SU-DHL-6 (cell line): Measurements from ENCODE around the gene MBP.
A peak's percentile ranks its signal among the peaks of the same experiment; 100 is the strongest.

Experiments
- H2AFZ ChIP-seq: fragments of 200-600 bp; sonication (generic); 2 replicates; pipeline ENCODE4 v1.6.1; 2014; ENCODE audit warnings: low read depth, mild to moderate bottlenecking, moderate library complexity, mixed read lengths, antibody characterized with exemption, low read length; ENCODE audit not compliant: severe bottlenecking
- H3F3A ChIP-seq: fragments of 200-600 bp; shearing (Covaris generic); 2 replicates; pipeline ENCODE4 v1.6.0; 2016; ENCODE audit warnings: antibody characterized with exemption, mild to moderate bottlenecking; ENCODE audit not compliant: insufficient read depth
- H3K27ac ChIP-seq: fragments of 200-600 bp; sonication (generic); 2 replicates; pipeline ENCODE4 v1.5.1; 2016; ENCODE audit warnings: low read depth, mild to moderate bottlenecking, low read length, moderate library complexity, mixed read lengths
- H3K27me3 ChIP-seq: fragments of 200-600 bp; sonication (generic), shearing (Covaris generic); 2 replicates; pipeline ENCODE4 v1.6.0; 2014; ENCODE audit warnings: mild to moderate bottlenecking, low read length
- H3K36me3 ChIP-seq: fragments of 200-600 bp; sonication (generic); 2 replicates; pipeline ENCODE4 v1.6.1; 2014; ENCODE audit warnings: mild to moderate bottlenecking, low read length, mixed read lengths
- H3K4me2 ChIP-seq: fragments of 300-600, 200-600 bp; shearing (Covaris generic), sonication (generic); 2 replicates; pipeline ENCODE4 v1.6.0; 2014; ENCODE audit warnings: low read length, low read depth, mild to moderate bottlenecking; ENCODE audit not compliant: poor library complexity, severe bottlenecking
- H3K4me3 ChIP-seq: fragments of 200-600 bp; sonication (generic); 2 replicates; pipeline ENCODE4 v1.5.1; 2014; ENCODE audit warnings: antibody characterized with exemption, low read length, mild to moderate bottlenecking, mixed read lengths; ENCODE audit not compliant: insufficient read depth, poor library complexity, severe bottlenecking
- H3K79me2 ChIP-seq: fragments of 200-600 bp; sonication (generic); 2 replicates; pipeline ENCODE4 v1.6.1; 2014; ENCODE audit warnings: mild to moderate bottlenecking, low read length, moderate library complexity; ENCODE audit not compliant: insufficient read depth
- H3K9ac ChIP-seq: fragments of 200-600 bp; sonication (generic); 2 replicates; pipeline ENCODE4 v1.7.0; 2014; ENCODE audit warnings: mild to moderate bottlenecking, low read length
- H3K9me2 ChIP-seq: fragments of 200-600 bp; sonication (generic); replicated peaks from 2 replicates; pipeline ENCODE4 v1.6.1; 2014; ENCODE audit warnings: low read length; ENCODE audit not compliant: insufficient read depth
- H3K9me3 ChIP-seq: fragments of 200-600 bp; sonication (generic); 2 replicates; pipeline ENCODE4 v1.6.1; 2014; ENCODE audit warnings: low read length, mixed read lengths; ENCODE audit not compliant: insufficient read depth
- H4K20me1 ChIP-seq: fragments of 200-600 bp; sonication (generic); 2 replicates; pipeline ENCODE4 v1.6.1; 2014; ENCODE audit warnings: low read depth, mild to moderate bottlenecking, antibody characterized with exemption, low read length, moderate library complexity, mixed read lengths
- EZH2phosphoT487 ChIP-seq: fragments of 200-600 bp; sonication (generic), shearing (Covaris generic); conservative IDR thresholded peaks from 2 replicates; pipeline ENCODE4 v1.6.1; 2018; ENCODE audit warnings: mild to moderate bottlenecking, antibody characterized with exemption, low read length, moderate library complexity, mixed read lengths
- TF ChIP-seq, protein P1 (sequence below): fragments of 200-600 bp; sonication (generic); IDR thresholded peaks from one replicate; pipeline ENCODE4 v1.5.1; 2017; ENCODE audit warnings: antibody characterized with exemption, mild to moderate bottlenecking, low read length, moderate library complexity; ENCODE audit not compliant: insufficient read depth, poor library complexity, severe bottlenecking

Gene MBP

DNA sequence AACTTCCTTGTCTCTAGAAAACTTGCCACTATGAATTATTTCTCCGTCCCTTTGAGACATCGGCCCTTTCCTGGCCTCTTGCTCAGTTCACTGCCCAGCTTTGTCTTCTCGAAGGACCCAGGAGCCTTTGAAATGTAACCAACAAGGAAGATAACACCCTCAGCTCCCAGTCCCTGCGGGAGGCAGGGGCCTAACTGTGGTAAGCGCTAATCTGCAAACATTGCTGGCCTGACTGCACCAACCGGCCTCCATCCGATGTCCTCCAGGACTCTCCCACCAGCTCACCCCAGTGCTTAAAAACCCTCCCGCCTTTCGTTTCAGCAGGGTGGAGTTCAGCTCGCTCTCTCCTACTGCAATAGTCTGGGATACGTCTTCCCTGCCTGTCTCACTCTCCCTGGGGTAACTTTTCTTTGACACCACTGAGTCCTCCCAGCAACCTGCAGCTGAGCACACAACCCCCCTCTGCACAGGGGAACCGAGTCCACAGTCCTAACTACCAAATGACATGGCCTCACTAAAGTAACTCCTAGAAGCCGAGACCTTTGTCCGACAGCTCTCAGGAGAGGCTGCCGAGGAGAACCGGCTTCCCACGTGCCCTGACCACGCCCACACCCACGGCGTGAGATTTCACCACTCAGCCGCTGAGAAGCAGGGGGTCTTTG, 76.1 kb downstream of the MBP start:
- Histone ChIP-seq H3K4me3 (no peak overlapping the region), H3F3A (peaks cover 68% of the 10 kb centered on the region), H3K27ac (peak overlapping the region; percentile 97), H3K36me3 (peaks cover 7% of the 10 kb centered on the region), H3K9me3 (no peaks in the 10 kb centered on the region), H3K9me2 (no peaks in the 10 kb centered on the region), H4K20me1 (no peaks in the 10 kb centered on the region), H3K9ac (peak overlapping the region; percentile 61), H3K27me3 (no peaks in the 10 kb centered on the region), H2AFZ (no peak overlapping the region), H3K79me2 (peaks cover 23% of the 10 kb centered on the region; the same call in 1 of the 2 replicates), H3K4me2 (peak overlapping the region; percentile 78)
- TF ChIP-seq, protein P1, sequence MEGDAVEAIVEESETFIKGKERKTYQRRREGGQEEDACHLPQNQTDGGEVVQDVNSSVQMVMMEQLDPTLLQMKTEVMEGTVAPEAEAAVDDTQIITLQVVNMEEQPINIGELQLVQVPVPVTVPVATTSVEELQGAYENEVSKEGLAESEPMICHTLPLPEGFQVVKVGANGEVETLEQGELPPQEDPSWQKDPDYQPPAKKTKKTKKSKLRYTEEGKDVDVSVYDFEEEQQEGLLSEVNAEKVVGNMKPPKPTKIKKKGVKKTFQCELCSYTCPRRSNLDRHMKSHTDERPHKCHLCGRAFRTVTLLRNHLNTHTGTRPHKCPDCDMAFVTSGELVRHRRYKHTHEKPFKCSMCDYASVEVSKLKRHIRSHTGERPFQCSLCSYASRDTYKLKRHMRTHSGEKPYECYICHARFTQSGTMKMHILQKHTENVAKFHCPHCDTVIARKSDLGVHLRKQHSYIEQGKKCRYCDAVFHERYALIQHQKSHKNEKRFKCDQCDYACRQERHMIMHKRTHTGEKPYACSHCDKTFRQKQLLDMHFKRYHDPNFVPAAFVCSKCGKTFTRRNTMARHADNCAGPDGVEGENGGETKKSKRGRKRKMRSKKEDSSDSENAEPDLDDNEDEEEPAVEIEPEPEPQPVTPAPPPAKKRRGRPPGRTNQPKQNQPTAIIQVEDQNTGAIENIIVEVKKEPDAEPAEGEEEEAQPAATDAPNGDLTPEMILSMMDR = no peak
- no peak for TF ChIP-seq EZH2phosphoT487

DNA sequence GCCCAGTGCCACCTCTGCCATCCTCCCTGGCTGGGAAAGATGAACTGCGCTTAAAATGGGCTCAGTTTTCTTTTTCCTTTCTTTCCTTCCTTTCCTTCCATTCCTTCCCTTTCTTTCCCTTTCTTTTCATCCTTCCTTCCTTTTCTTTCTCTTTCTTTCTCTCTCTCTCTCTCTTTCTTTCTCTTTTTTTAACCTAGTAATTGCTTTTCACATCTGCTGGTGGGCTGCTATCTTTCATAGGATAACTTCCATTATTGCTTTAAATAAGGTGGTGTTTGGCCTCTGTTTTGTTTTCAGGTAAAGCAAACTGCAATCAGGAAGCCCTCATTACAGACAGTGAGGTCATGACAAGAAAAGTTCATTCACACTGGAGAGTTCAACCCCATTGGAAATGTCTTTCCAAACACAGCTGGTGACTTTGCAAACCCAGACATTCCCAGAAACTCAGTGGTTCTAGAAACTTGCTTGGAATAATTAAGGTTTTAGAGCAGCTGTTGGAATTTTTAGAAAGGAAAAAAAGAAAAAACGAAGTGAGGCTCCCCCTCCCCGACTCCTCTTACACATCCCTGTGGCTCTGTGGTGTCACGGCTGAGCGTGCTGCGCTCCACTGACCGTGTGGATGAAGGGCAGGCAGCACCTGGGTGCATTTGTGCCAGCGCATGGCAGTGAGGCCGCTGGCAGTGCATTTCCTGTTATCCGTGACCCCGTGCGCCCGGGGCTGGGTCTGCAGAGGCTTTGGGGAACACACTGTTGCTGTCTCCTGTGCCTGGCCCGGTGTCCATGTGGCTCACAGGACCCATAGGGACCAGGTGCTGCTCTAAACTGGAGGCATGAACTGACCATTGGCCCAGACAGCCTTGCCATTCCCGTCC, 76.9 kb downstream of the MBP start:
- Histone ChIP-seq H2AFZ (no peak overlapping the region), H3K4me3 (peak overlapping the region; percentile 6)

DNA sequence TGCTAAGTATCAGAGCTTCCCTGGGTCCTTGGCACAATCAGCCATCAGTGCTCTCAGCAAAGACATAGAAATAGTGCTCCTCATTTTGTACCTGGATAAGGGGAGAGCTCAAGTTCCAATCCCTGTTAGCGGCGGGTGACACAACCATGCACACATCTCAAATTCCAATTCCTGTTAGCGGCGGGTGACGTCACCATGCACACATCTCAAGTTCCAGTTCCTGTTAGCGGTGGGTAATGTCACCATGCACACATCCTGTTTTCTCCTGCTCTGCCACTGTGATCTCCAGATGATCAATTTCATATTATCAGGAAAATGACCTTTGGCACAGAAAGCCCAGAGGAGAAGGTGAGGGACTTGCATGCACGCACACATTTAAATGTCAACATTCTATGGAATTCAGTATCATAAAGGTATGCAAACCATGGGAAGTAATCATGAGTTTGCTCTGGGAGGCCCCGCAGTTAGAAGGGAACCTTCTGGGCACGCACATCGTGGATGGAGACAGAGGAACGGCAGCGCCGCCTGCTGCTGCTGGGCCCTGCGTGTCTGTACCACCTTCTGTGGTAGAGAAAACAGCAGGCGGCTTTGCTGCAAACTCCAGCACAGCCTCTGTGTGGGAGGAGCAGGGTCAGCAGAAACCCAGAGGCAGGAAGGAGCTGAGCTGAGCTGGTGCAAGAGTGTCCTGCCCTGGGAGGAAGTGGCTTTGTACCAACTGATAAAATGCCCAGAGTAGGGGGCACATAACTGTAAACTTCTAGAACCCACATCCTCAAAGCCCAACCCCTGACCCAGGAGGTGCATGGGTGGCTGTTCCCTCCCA, 77.8 kb downstream of the MBP start:
- Histone ChIP-seq H3K27ac (peak overlapping the region; percentile 97), H3K4me3 (peak overlapping the region; percentile 24), H3K9ac (peak overlapping the region; percentile 61), H3K9me2 (no peaks in the 10 kb centered on the region), H3K9me3 (no peaks in the 10 kb centered on the region), H3F3A (peaks cover 76% of the 10 kb centered on the region), H2AFZ (no peak overlapping the region), H3K36me3 (peaks cover 3% of the 10 kb centered on the region), H3K79me2 (peaks cover 16% of the 10 kb centered on the region; the same call in 1 of the 2 replicates), H3K4me2 (peak overlapping the region; percentile 78), H3K27me3 (no peaks in the 10 kb centered on the region), H4K20me1 (no peaks in the 10 kb centered on the region)
- TF ChIP-seq EZH2phosphoT487 = no peak
- TF ChIP-seq, protein P1 = peak; percentile 84

More for the DNA sequence above, 76.9 kb downstream of the MBP start:
- Histone ChIP-seq H3K9me3 (no peaks in the 10 kb centered on the region), H3F3A (peaks cover 68% of the 10 kb centered on the region), H3K4me2 (peak overlapping the region; percentile 78), H3K27me3 (no peaks in the 10 kb centered on the region), H3K36me3 (peaks cover 7% of the 10 kb centered on the region), H3K79me2 (peaks cover 17% of the 10 kb centered on the region; the same call in 1 of the 2 replicates), H3K27ac (peak overlapping the region; percentile 97), H4K20me1 (no peaks in the 10 kb centered on the region), H3K9me2 (no peaks in the 10 kb centered on the region), H3K9ac (peak overlapping the region; percentile 61)
- TF ChIP-seq, protein P1 = no peak
- no peak for TF ChIP-seq EZH2phosphoT487
